ENCODE measurements around the gene LRCH1.

LRCH1 gene

GRCh38 chr13:46617885-46618284, 64.9 kb downstream of the LRCH1 start:
- DNase-seq = no peak

- no peak for DNase-seq
These were observed 65.8 kb downstream of the LRCH1 start for GRCh38 chr13:46618694-46619254.

GRCh38 chr13:46620029-46620428, 67.1 kb downstream of the LRCH1 start:
- no peak for DNase-seq

- DNase-seq = no peak
These were observed 67.5 kb downstream of the LRCH1 start for GRCh38 chr13:46620471-46620870.

- no peak for DNase-seq
These were observed 68.2 kb downstream of the LRCH1 start for GRCh38 chr13:46621133-46621532.

GRCh38 chr13:46621792-46622629, 69.0 kb downstream of the LRCH1 start:
- DNase-seq = no peak

- DNase-seq = no peak
These were observed 69.8 kb downstream of the LRCH1 start for GRCh38 chr13:46622630-46623256.

GRCh38 chr13:46624353-46624752, 71.4 kb downstream of the LRCH1 start:
- DNase-seq = no peak

- DNase-seq = no peak
These were observed 71.9 kb downstream of the LRCH1 start for GRCh38 chr13:46624821-46625220.

- DNase-seq = no peak
These were observed 74.5 kb downstream of the LRCH1 start for GRCh38 chr13:46627462-46627861.

GRCh38 chr13:46628622-46629365, 75.8 kb downstream of the LRCH1 start:
- DNase-seq = no peak

GRCh38 chr13:46629811-46630413, 76.9 kb downstream of the LRCH1 start:
- no peak for DNase-seq

- DNase-seq = no peak
These were observed 77.6 kb downstream of the LRCH1 start for GRCh38 chr13:46630431-46631178.

GRCh38 chr13:46631179-46631542, 78.2 kb downstream of the LRCH1 start:
- DNase-seq = no peak

- DNase-seq = no peak
These were observed 79.2 kb downstream of the LRCH1 start for GRCh38 chr13:46632176-46632575.

- DNase-seq = no peak
These were observed 80.4 kb downstream of the LRCH1 start for GRCh38 chr13:46633416-46633815.

- no peak for DNase-seq
These were observed 83.5 kb downstream of the LRCH1 start for GRCh38 chr13:46636451-46636850.

GRCh38 chr13:46637213-46637612, 84.2 kb downstream of the LRCH1 start:
- no peak for DNase-seq

GRCh38 chr13:46638262-46638661, 85.3 kb downstream of the LRCH1 start:
- no peak for DNase-seq

- DNase-seq = no peak
These were observed 86.3 kb downstream of the LRCH1 start for GRCh38 chr13:46639033-46639981.

GRCh38 chr13:46640843-46641242, 87.9 kb downstream of the LRCH1 start:
- DNase-seq = no peak
